GM10266 (cell line): ENCODE data around the gene PITPNM3.

ENCODE experiments used
- DNase-seq: peaks from one replicate; pipeline ENCODE4 v3.0.0; 2012; ENCODE audit errors: extremely low spot score
- CTCF ChIP-seq: IDR thresholded peaks from 2 replicates; pipeline ENCODE4 v1.5.1; 2012; ENCODE audit warnings: mild to moderate bottlenecking, low read depth; ENCODE audit not compliant: control insufficient read depth, insufficient read depth; ENCODE audit errors: missing control alignments

The PITPNM3 gene

GRCh38 chr17:6507535-6507934 lies 48.8 kb downstream of the PITPNM3 start:
- no peak for DNase-seq
- TF ChIP-seq CTCF = no peak

- DNase-seq = no peak
- no peak for TF ChIP-seq CTCF
These were observed 49.6 kb downstream of the PITPNM3 start for GRCh38 chr17:6506679-6507231.

- no peak for TF ChIP-seq CTCF
- DNase-seq = no peak
These were observed 50.8 kb downstream of the PITPNM3 start for GRCh38 chr17:6505425-6506142.

GRCh38 chr17:6503641-6504195 lies 52.6 kb downstream of the PITPNM3 start:
- TF ChIP-seq CTCF = no peak
- no peak for DNase-seq

GRCh38 chr17:6502871-6503509 lies 53.4 kb downstream of the PITPNM3 start:
- no peak for DNase-seq
- TF ChIP-seq CTCF = no peak

GRCh38 chr17:6502142-6502541 lies 54.2 kb downstream of the PITPNM3 start:
- TF ChIP-seq CTCF = no peak
- no peak for DNase-seq

GRCh38 chr17:6501359-6501758 lies 55.0 kb downstream of the PITPNM3 start:
- DNase-seq = no peak
- no peak for TF ChIP-seq CTCF
